Frontal cortex (tissue), 4 donors: ENCODE results near the gene GIPC3. TPM values are rescaled to one million over a fixed set of nuclear protein-coding genes. Genes with fewer than 3 reads are reported as not detected.
"Not testable (repeated sequence)": the region's sequence is repeated elsewhere in the genome, so short reads cannot be mapped to it uniquely, and the experiment has no call there.

Experiments used
- DNase-seq, 2 donors: peaks; one replicate each; pipeline ENCODE4 v3.0.0; 2012; ENCODE audit warnings: low spot score in 2 of 2
- FAIRE-seq: peaks from 2 replicates; lab custom pipeline; 2012; peaks lifted over from hg19 to GRCh38; lab: Jason Lieb, UNC
- total RNA-seq: library from RNA; depleted of rRNA; stranded (reverse); fragments of >200 nt; gene quantifications from one replicate; pipeline ENCODE4 v1.2.3, GENCODE V29; 2014
- donor health status: control.
- donor health status: control.
- donor health status: control.

GIPC3 gene
- total RNA-seq, 1 donor from 2014 or later, result under 0.01 TPM

DNA sequence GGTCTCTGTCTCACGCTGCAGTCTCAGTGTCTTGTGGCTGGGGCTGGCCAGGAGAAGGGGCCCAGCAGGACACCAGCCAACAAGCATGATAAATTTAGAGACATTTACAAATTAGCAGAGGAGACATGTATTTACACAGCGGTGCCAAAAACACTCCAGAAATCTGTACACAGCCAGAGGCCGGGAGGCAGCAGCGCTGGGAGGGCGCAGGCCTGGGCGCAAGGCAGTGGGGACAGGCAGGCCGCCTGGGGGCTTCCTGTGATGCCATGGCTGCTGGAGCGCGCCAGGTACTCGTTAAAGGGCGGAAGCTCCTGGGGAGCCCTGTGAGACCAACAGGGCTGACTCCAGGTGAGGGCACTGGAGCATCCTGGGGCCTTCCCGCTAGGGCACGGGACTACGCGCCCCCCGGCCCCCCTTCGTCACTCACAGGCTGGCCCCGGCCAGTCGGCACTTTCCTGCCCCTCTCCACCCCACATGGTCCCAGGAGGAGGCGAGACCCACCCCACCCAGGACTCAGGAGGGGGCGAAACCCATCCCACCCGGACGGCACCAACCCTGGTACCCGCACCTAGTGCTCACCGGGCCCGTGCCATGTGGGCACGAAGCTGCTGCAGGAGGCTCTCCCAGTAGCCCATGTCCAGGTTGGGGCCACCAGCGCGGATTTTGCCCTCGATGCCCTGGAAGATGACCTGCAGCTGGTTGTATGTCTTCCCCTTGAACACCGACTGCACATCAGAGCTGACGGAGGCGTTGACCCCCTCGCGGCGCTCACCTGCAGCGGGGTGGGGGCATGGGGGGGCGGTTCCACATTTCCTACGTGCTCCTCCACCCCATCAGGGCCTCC lies 28.8 kb downstream of the GIPC3 start:
- DNase-seq (no peak), FAIRE-seq (no peak)

GRCh38 chr19:3614858-3615505 lies 29.7 kb downstream of the GIPC3 start:
- DNase-seq, result no peak
- no peak for FAIRE-seq

GRCh38 chr19:3615524-3616135 lies 30.4 kb downstream of the GIPC3 start:
- DNase-seq (no peak), FAIRE-seq (no peak)

DNA sequence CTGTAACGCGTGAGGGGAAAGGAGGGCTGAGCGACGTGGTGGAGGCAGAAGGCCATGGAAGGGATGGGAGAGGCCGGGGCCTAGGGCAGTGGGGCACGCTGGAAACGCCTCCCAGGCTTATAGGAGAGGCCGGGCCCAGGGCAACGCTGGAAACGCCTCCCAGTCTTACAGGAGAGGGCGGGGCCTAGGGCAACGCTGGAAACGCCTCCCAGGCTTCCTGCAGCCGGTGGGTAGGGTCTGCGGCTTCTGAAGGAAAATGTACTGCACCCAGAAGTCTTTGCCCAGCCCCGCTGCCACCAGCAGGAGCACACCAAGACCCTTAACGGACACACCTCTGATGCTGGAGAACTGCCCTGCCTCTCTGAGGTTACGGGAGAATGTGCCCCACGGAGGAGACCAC lies 32.2 kb downstream of the GIPC3 start:
- DNase-seq, result no peak
- FAIRE-seq, result no peak

- DNase-seq (peak; percentile 88 to 94), FAIRE-seq (no peak)
These were observed 33.0 kb downstream of the GIPC3 start for GRCh38 chr19:3618144-3618810.

- FAIRE-seq (no peak), DNase-seq (no peak)
These were observed 33.7 kb downstream of the GIPC3 start for GRCh38 chr19:3618811-3619630.

GRCh38 chr19:3619631-3620012 lies 34.3 kb downstream of the GIPC3 start:
- no peak for FAIRE-seq
- no peak for DNase-seq

GRCh38 chr19:3620145-3620816 lies 35.0 kb downstream of the GIPC3 start:
- FAIRE-seq (no peak), DNase-seq (no peak)

GRCh38 chr19:3620817-3621547 lies 35.7 kb downstream of the GIPC3 start:
- DNase-seq, result no peak
- no peak for FAIRE-seq

GRCh38 chr19:3621689-3622088 lies 36.4 kb downstream of the GIPC3 start:
- FAIRE-seq (no peak), DNase-seq (no peak)

DNA sequence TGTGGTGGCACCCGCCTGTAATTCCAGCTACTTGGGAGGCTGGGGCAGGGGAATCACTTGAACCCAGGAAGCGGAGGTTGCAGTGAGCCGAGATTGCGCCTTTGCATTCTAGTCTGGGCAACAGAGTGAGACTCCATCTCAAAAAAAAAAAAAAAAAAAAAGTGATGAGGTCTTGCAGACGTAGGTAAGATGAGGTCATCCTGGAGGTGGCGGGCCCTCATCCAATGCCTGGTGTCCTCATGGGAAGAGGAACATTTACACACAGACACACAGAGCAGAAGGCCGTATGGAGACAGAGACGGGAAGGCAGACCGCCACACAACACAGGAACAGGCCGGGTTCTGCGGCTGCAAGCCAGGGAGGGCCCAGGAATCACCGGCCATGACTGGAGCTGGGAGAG lies 36.9 kb downstream of the GIPC3 start:
- DNase-seq (no peak), FAIRE-seq (no peak)

- DNase-seq (no peak), FAIRE-seq (no peak)
These were observed 38.4 kb downstream of the GIPC3 start for GRCh38 chr19:3623716-3624115.

DNA sequence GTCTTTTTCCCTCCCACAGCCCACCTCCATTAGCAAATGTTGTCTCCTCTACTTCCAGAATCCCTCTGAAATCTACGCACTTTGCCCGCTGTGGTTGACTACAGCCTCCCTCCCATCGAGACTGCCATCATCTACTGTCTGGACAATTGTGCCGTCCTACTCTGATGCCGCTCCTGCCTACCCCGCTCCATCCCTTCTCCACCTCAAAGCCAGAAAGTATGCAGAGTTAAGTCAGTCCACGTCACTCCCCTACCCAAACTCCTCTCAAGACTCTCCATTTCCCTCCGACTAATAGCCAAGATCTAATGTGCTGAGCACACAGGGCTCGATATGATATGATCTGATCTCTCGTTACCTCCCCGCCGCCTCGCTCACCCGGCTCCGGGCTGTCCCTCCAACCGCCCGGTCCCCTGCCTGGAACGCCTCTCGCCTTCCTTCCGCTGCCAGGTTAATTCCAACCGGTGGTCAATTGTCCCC lies 40.8 kb downstream of the GIPC3 start:
- FAIRE-seq (no peak), DNase-seq (no peak)

GRCh38 chr19:3626473-3627350 lies 41.4 kb downstream of the GIPC3 start, which contains the start of gene CACTIN:
Gene CACTIN, minus strand, starts transcription at chr19:3626790. Its CDS starts 28 bp downstream, at chr19:3626762.
- peak; percentile 100 for DNase-seq
- FAIRE-seq, result peak; percentile 70

GRCh38 chr19:3627351-3627723 lies 42.1 kb downstream of the GIPC3 start:
- FAIRE-seq (no peak), DNase-seq (no peak)

DNA sequence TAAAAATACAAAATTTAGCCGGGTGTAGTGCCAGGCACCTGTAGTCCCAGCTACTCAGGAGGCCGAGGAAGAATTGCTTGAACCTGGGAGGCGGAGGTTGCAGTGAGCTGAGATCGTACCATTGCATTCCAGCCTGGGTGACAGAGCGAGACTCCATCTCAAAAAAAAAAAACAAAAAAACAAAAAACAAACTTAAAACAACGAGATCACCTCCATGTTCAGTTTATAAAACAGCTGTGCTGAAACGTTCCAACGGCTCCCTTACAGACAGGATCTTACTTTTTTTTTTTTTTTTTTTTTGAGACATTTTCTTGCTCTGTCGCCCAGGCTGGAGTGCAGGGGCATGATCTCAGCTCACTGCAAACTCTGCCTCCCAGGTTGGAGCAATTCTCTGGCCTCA lies 43.5 kb downstream of the GIPC3 start:
- FAIRE-seq, DNase-seq: not testable (repeated sequence)
